RWPE2 (cell line): ENCODE data around the gene NPLOC4.

ENCODE experiments used
- ATAC-seq: fragments of 200-7000 bp; cut with Tn5 transposase; 3 replicates; pipeline ENCODE4 v1.9.1; 2021; ENCODE audit warnings: low read depth
- DNase-seq: peaks from one replicate; pipeline ENCODE4 v3.0.0-alpha.2; 2020; ENCODE audit warnings: low spot score
- H3K27ac ChIP-seq: fragments of 450-650 bp; 2 replicates; pipeline ENCODE4 v1.5.1; 2017; ENCODE audit warnings: mild to moderate bottlenecking; ENCODE audit not compliant: poor library complexity, severe bottlenecking
- H3K27me3 ChIP-seq: fragments of 250-450 bp; sonication (Bioruptor Pico); 2 replicates; pipeline ENCODE4 v1.5.1; 2021; ENCODE audit warnings: mild to moderate bottlenecking, moderate library complexity; ENCODE audit not compliant: insufficient read depth, poor library complexity, severe bottlenecking
- H3K36me3 ChIP-seq: fragments of 250-450 bp; sonication (Bioruptor Pico); 2 replicates; pipeline ENCODE4 v1.5.1; 2020; ENCODE audit warnings: low read depth, mild to moderate bottlenecking, moderate library complexity
- H3K4me1 ChIP-seq: fragments of 250-450 bp; sonication (Bioruptor Pico); 2 replicates; pipeline ENCODE4 v1.5.1; 2021; ENCODE audit warnings: mild to moderate bottlenecking, moderate library complexity; ENCODE audit not compliant: insufficient read depth, poor library complexity, severe bottlenecking
- H3K4me3 ChIP-seq: fragments of 250-450 bp; sonication (Bioruptor Pico); 2 replicates; pipeline ENCODE4 v1.5.1; 2021; ENCODE audit warnings: mild to moderate bottlenecking, moderate library complexity; ENCODE audit not compliant: severe bottlenecking
- H3K9me3 ChIP-seq: fragments of 250-450 bp; sonication (Bioruptor Pico); 2 replicates; pipeline ENCODE4 v1.5.1; 2021; ENCODE audit warnings: mild to moderate bottlenecking, moderate library complexity; ENCODE audit not compliant: severe bottlenecking
- CTCF ChIP-seq: fragments of 450-650 bp; IDR thresholded peaks from one replicate; pipeline ENCODE4 v1.5.1; 2017; ENCODE audit warnings: mild to moderate bottlenecking, moderate library complexity; ENCODE audit not compliant: poor library complexity, severe bottlenecking

Gene NPLOC4

GRCh38 chr17:81528651-81529436, 108.1 kb downstream of the NPLOC4 start:
- Histone ChIP-seq H3K4me3 (no peak overlapping the region), H3K9me3 (no peaks in the 10 kb centered on the region), H3K27me3 (peaks cover 4% of the 10 kb centered on the region), H3K27ac (no peak overlapping the region), H3K36me3 (no peaks in the 10 kb centered on the region), H3K4me1 (no peaks in the 10 kb centered on the region)
- ATAC-seq (no peak), DNase-seq (no peak)
- no peak for TF ChIP-seq CTCF

- no peaks in the 10 kb centered on the region for H3K9me3 ChIP-seq
- no peak for ATAC-seq
- H3K27ac ChIP-seq = no peak overlapping the region
- no peaks in the 10 kb centered on the region for H3K36me3 ChIP-seq
- no peaks in the 10 kb centered on the region for H3K4me1 ChIP-seq
- TF ChIP-seq CTCF = no peak
- peaks cover 4% of the 10 kb centered on the region for H3K27me3 ChIP-seq
- H3K4me3 ChIP-seq = no peak overlapping the region
- no peak for DNase-seq
Observed at GRCh38 chr17:81528384-81528650, 108.6 kb downstream of the NPLOC4 start.

GRCh38 chr17:81527591-81528383, 109.1 kb downstream of the NPLOC4 start, which contains the start of gene FSCN2:
FSCN2 (plus strand) TSS chr17:81528377; CDS start chr17:81528532, 155 bp downstream.
- Histone ChIP-seq H3K27me3 (peaks cover 4% of the 10 kb centered on the region), H3K9me3 (no peaks in the 10 kb centered on the region), H3K36me3 (no peaks in the 10 kb centered on the region), H3K4me1 (no peaks in the 10 kb centered on the region), H3K4me3 (no peak within 1 kb of the TSS), H3K27ac (no peak within 1 kb of the TSS)
- TF ChIP-seq CTCF = no peak
- DNase-seq (no peak), ATAC-seq (peak; percentile 44)

GRCh38 chr17:81526662-81527571, 110.0 kb downstream of the NPLOC4 start:
- no peak overlapping the region for H3K4me3 ChIP-seq
- TF ChIP-seq CTCF = no peak

More at GRCh38 chr17:81526662-81527571, 110.0 kb downstream of the NPLOC4 start:
- no peak for DNase-seq
- no peak for ATAC-seq
- no peaks in the 10 kb centered on the region for H3K9me3 ChIP-seq
- no peaks in the 10 kb centered on the region for H3K4me1 ChIP-seq
- H3K36me3 ChIP-seq = no peaks in the 10 kb centered on the region
- H3K27ac ChIP-seq = no peak overlapping the region
- peaks cover 4% of the 10 kb centered on the region for H3K27me3 ChIP-seq
